GM04503 (cell line): ENCODE data around the gene ANTXR2.

Experiments used
- DNase-seq: peaks from one replicate; pipeline ENCODE4 v3.0.0-alpha.2; 2012; ENCODE audit warnings: low read depth

The ANTXR2 gene

DNA sequence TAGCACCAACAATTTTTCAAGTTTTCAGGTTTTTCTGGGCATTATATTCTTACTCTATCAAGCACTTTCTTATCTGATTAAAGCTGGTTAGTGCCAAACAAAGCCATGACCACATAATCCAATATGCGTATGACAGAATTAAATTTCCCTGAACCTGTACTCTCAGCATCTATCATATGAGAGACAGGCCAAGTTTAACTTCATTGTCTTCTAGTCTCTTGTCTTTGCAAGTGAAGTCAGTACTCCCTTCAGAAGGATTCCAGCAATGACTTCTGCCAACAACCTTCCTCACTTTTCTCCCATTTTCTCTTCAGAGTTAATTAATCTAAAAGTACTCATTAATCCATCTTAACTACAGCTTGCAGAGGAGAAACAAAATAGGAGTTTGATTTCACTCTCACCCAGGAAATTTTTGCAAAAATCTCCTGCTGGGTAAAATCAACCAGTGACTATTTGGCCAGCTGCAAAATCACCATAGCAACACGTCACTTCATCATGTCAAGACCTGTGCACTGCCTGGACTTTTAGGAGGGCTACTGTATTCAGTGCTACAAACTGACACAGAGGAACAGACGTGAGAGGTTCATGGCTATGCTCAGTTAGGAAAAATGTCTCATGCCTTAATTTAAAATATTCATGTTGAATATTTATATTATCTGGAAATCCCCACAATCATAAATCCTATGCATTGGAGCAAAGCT, 208.4 kb downstream of the ANTXR2 start:
- DNase-seq = no peak

DNA sequence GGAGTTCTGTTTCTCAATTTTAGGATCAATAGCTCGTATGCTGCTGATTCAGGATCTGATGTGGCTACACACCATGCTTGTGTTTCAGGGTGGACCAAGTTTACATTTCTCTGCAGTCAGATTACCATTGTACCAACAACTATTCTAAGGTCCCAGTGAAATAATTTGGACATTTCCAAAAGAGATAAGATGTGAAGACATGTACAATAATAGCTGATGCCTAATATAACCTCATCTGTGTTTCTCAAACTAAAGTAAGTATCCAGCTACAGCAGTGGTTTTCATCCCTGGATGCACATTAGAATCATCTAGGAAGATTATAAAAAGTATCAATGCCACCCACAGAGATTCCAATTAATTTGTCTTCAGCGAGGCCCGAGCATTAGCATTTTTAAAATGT, 209.7 kb downstream of the ANTXR2 start:
- no peak for DNase-seq

DNA sequence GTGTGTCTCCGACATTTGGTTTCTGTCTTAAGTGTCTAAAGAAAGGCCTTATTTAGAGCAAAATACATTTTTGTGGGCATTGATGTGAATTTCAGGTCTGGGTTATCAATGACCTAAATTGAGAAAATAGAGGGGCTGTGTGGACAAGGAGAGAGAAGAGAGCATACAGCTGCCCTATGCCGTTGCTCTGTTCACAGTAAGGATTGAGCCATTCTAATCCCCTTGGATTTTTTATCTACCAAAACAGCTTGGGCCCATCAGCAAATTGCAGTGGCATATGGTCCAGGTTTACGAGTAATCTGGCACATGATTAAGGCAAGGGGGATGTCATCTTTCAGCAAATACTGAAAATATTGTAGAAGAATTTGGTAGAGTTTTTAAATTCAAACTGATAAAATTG, 210.2 kb downstream of the ANTXR2 start:
- DNase-seq = no peak

GRCh38 chr4:79857811-79858210, 215.2 kb downstream of the ANTXR2 start:
- no peak for DNase-seq

DNA sequence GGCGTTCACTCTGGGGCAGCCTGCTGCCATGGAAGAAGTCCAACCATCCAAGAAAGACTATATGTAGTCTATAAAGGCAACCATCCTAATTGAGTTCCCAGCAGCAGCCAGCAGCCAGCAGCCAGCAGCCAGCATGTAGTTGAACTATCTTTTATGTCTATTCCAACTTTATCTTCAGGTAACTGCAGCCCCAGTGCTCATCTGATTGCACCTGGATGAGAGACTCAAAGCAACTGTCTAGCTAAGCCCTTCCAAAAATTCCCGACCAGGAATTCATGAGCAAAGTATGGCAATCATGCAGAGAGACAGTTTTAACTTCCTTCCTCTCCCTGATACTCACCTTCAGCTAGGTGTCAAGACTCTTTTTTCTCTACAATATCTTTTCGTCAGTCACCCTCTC, 216.8 kb downstream of the ANTXR2 start:
- no peak for DNase-seq

DNA sequence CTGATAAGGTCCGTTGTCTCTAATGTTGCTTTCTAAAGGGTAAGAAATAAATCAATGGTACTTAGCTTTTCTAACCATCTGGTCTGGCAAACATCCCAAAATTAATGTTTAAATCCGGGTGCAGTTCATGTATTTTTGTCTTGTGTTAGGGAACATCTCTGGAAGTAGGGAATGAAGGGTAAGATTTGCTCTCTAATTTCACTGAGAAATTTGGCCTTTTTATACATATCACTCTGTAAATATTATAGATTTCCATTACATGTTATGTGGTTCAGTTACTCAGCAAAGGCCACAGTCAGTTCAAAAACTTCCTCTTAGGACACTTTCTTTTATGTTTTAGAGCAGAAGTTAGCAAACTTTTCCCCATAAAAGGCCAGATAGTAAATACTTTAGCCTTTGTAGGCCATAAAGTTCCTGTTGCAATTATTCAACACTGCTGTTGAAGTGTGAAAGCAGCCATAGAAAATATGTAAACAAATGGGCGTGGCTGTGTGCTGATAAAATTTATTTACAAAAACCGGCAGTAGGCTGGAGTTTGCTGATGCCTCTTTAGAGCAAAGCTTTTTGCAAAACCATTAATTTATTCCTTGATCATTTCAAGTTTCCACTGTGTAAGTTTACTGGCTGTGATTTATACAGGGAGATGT, 218.1 kb downstream of the ANTXR2 start:
- peak; percentile 24 for DNase-seq

DNA sequence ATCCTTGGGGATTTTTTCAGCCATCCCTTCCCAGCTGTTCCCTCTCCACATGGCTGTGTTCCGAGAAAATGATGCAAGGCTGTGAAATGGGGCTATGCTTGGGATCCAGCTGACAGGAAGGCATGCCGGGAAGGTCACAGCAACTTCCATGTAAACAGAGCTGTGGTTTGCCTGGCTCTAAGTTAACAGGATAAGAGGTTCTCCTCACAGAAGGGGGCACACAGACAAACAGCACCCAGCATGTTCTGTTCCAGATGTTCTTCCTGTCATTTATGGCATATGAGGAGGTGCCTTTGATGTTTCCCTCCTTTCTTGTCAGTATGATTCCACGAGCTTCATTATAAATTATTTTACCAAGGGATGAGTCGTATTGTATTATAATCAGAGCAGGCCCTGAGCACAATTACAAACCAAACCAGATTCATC, 220.7 kb downstream of the ANTXR2 start:
- no peak for DNase-seq

- no peak for DNase-seq
These were observed 221.3 kb downstream of the ANTXR2 start for GRCh38 chr4:79851625-79852304.
